Gastroesophageal sphincter (tissue), 4 donors: ENCODE data around the gene ARHGAP22. TPM values are rescaled to one million over a fixed set of nuclear protein-coding genes. Genes with fewer than 3 reads are reported as not detected.

Experiments
- ATAC-seq: fragments of 150-250 bp; one replicate; pipeline ENCODE4 v1.9.1; 2016; ENCODE audit warnings: mild to moderate bottlenecking, moderate library complexity
- H3K27ac ChIP-seq, 4 donors: fragments of 200-600 bp; sonication (generic) in 3 of 4; 1 replicate in 3 of 4; 2 replicates in 1 of 4; pipeline ENCODE4 v1.5.1; 2016 to 2019
- H3K27me3 ChIP-seq: fragments of 200-600 bp; sonication (generic); one replicate; pipeline ENCODE4 v1.5.1; 2019
- H3K36me3 ChIP-seq, 2 donors: fragments of 200-600 bp; sonication (generic); one replicate each; pipeline ENCODE4 v1.5.1; 2019; ENCODE audit warnings: control low read depth in 1 of 2
- H3K4me1 ChIP-seq, 3 donors: fragments of 200-600 bp; sonication (generic); 1 replicate in 2 of 3; 2 replicates in 1 of 3; pipeline ENCODE4 v1.5.1; 2016 to 2019; ENCODE audit warnings: control low read depth in 2 of 3
- H3K4me3 ChIP-seq, 2 donors: fragments of 200-600 bp; sonication (generic); one replicate each; pipeline ENCODE4 v1.5.1; 2019; ENCODE audit warnings: mild to moderate bottlenecking in 1 of 2, moderate library complexity in 1 of 2
- H3K9me3 ChIP-seq, 3 donors: fragments of 200-600 bp; sonication (generic); one replicate each; pipeline ENCODE4 v1.5.1; 2017 to 2019; ENCODE audit warnings: control low read depth in 2 of 3
- EP300 ChIP-seq: sonication (generic); formaldehyde crosslinking; IDR thresholded peaks from one replicate; pipeline ENCODE4 v1.6.1; 2017; ENCODE audit warnings: antibody characterized with exemption, mild to moderate bottlenecking
- POLR2A ChIP-seq, 2 donors: fragments of 450-650 bp; IDR thresholded peaks; one replicate each; pipeline ENCODE4 v1.6.1; 2017; ENCODE audit warnings: antibody characterized with exemption in 2 of 2, mild to moderate bottlenecking in 2 of 2, moderate library complexity in 1 of 2
- POLR2AphosphoS5 ChIP-seq: sonication (generic); formaldehyde crosslinking; IDR thresholded peaks from one replicate; pipeline ENCODE4 v1.6.1; 2017; ENCODE audit warnings: antibody characterized with exemption
- WGBS, 2 donors: methylation state at CpG; one replicate each; pipeline ENCODE4 v1.1.5; 2018; ENCODE audit warnings: low coverage in 1 of 2; 5-methylcytosine and 5-hydroxymethylcytosine counted together
- total RNA-seq, 4 donors: library from RNA; depleted of rRNA; stranded (reverse); fragments of >200 nt; gene quantifications; one replicate each; pipeline ENCODE4 v1.1.0, GENCODE V29; 2016
- TF ChIP-seq, protein P1 (sequence below), 4 experiments: fragments of 200-600 bp in 2 of 4; fragments of 450-650 bp in 2 of 4; sonication (generic) in 1 of 4; IDR thresholded peaks; one replicate each; pipeline ENCODE4 v1.5.1; 2017 to 2019; ENCODE audit warnings: antibody characterized with exemption in 4 of 4, mild to moderate bottlenecking in 2 of 4, moderate library complexity in 2 of 4

ARHGAP22 gene
- total RNA-seq, 4 donors from 2014 or later, result 4.2 to 5.8 (median 5.1) TPM

DNA sequence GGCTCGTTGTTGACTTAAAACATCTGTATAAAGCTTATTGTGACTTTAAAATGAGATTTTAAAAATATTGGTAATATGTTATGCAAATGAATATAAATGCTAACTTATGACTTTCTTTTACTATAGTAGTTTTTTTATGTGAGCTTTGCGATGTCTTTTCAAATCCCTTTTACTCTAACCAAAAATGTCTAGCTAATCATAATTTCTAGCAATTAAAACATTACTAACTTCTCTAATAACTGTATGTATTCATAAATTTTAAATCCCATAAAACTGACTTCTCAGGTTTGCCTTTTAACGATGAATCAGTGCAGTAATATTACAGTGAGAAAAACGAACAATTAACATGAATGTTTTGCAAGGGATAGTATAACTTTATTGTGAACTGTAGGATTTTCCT, 185.2 kb downstream of the ARHGAP22 start:
- ATAC-seq, result no peak
- no peaks in the 10 kb centered on the region for H3K36me3 ChIP-seq
- no peaks in the 10 kb centered on the region for H3K27me3 ChIP-seq
- H3K4me1 ChIP-seq, result no peaks in the 10 kb centered on the region
- no peak overlapping the region for H3K27ac ChIP-seq
- H3K9me3 ChIP-seq, result no peaks in the 10 kb centered on the region
- WGBS, 2 donors, result 88 to 98% methylated on average over 4 of the region's 4 CpGs
- no peak for TF ChIP-seq EP300
- TF ChIP-seq, protein P1, sequence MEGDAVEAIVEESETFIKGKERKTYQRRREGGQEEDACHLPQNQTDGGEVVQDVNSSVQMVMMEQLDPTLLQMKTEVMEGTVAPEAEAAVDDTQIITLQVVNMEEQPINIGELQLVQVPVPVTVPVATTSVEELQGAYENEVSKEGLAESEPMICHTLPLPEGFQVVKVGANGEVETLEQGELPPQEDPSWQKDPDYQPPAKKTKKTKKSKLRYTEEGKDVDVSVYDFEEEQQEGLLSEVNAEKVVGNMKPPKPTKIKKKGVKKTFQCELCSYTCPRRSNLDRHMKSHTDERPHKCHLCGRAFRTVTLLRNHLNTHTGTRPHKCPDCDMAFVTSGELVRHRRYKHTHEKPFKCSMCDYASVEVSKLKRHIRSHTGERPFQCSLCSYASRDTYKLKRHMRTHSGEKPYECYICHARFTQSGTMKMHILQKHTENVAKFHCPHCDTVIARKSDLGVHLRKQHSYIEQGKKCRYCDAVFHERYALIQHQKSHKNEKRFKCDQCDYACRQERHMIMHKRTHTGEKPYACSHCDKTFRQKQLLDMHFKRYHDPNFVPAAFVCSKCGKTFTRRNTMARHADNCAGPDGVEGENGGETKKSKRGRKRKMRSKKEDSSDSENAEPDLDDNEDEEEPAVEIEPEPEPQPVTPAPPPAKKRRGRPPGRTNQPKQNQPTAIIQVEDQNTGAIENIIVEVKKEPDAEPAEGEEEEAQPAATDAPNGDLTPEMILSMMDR (IDR thresholded peaks at IDR 0.05), result no peak
- H3K4me3 ChIP-seq, result no peak overlapping the region

DNA sequence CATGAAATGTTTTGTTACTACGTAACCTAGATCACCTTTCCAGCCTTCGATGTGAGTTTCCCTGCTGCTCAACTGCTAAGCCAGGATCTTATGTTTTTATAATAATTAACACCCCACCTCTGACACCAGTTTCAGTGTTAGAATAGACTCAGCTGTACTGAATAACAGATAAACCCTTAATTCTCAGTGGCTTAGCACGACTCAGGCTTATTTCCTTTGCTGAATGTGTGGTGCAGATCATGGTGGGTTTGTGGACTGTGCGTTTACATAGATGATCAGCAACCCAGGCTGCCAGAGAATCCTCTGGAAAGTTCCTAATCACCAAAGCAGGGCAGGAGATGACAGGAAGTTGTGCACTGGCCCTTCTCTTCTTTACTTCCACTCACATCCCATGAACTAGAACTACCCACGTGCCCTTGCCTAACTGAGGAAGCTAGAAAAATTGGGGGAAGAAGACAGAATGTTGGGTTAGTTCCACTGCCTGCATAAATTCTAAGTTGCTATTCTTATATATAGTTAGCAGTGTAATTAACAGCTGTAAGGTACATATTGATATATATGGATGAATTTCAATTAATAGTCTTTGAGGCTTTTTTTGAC, 186.6 kb downstream of the ARHGAP22 start:
- Histone ChIP-seq H3K27ac (no peak overlapping the region), H3K9me3 (no peaks in the 10 kb centered on the region), H3K4me1 (no peaks in the 10 kb centered on the region), H3K4me3 (no peak overlapping the region), H3K36me3 (no peaks in the 10 kb centered on the region), H3K27me3 (no peaks in the 10 kb centered on the region)
- TF ChIP-seq, protein P1 (IDR thresholded peaks at IDR 0.05), result no peak
- TF ChIP-seq POLR2A (IDR thresholded peaks at IDR 0.05) (no peak), POLR2AphosphoS5 (no peak), EP300 (no peak)
- ATAC-seq, result no peak
- 74 to 77% methylated on average over 5 of the region's 5 CpGs for WGBS, 2 donors

DNA sequence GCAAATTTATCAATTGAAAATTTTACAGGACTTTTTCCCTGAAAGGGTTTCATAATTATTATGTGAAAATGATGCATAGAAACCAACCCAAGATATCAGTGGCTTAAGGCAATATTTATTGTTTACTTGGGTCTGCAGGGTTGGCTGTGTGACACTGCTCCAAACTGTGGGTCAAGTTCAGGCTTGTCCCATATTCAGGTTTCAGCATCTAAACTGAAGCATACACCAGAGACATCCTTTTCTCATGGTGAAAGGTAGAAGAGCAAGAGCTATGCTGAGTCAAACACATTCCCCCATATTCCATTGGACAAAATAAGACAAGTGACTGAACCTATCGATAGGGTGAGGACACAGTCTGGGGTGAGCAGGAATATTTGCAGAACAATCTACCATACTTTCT, 187.5 kb downstream of the ARHGAP22 start:
- Histone ChIP-seq H3K27me3 (no peaks in the 10 kb centered on the region), H3K27ac (no peak overlapping the region), H3K4me3 (no peak overlapping the region), H3K9me3 (peaks cover 0 to 8% (median 0%) of the 10 kb centered on the region in 3 donors), H3K36me3 (peaks cover 0 to 9% of the 10 kb centered on the region in 2 donors), H3K4me1 (no peaks in the 10 kb centered on the region)
- no peak for ATAC-seq
- 88 to 100% methylated on average over 1 of the region's 1 CpG for WGBS, 2 donors
- TF ChIP-seq POLR2A (IDR thresholded peaks at IDR 0.05) (no peak), EP300 (no peak), POLR2AphosphoS5 (no peak)
- TF ChIP-seq, protein P1 (IDR thresholded peaks at IDR 0.05), result no peak

DNA sequence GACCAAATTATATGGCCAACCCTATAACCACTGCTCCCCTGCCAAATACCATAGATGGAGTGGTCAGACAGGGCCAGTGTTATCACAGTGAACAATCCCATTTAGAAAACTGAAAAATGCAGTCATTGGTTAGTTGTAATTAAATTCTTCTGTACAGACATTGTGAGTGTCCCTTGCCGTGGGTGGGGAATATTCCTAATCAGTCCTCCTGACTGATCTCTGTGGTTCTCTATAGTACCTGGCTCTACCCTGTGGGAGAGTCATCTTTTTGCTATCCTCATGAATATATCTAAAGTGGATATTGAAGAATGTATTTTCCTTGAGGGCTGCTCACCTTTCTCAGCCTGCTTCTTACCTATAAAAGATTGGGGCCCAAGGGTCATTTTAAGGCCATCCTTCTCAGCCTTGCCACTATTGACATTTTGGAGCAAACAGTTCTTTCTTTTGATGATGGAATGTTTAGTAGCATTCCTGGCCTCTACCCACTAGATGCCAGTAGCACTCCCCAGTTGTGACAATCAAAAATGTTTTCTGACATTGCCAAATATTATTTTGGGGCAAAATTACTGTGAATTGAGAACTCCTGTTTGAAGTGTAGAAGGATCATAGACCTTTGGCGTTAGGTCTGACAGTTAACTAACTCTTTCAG, 188.2 kb downstream of the ARHGAP22 start:
- no peak for ATAC-seq
- H3K27ac ChIP-seq, result no peak overlapping the region
- WGBS, 2 donors, result 90 to 95% methylated on average over 2 of the region's 2 CpGs
- TF ChIP-seq, protein P1 (IDR thresholded peaks at IDR 0.05), result no peak
- TF ChIP-seq EP300 (no peak), POLR2AphosphoS5 (no peak), POLR2A (IDR thresholded peaks at IDR 0.05) (no peak)
- no peak overlapping the region for H3K4me3 ChIP-seq
- H3K36me3 ChIP-seq, result peaks cover 0 to 16% of the 10 kb centered on the region in 2 donors
- no peaks in the 10 kb centered on the region for H3K4me1 ChIP-seq
- H3K27me3 ChIP-seq, result no peaks in the 10 kb centered on the region
- H3K9me3 ChIP-seq, result peaks cover 0 to 14% (median 0%) of the 10 kb centered on the region in 3 donors

DNA sequence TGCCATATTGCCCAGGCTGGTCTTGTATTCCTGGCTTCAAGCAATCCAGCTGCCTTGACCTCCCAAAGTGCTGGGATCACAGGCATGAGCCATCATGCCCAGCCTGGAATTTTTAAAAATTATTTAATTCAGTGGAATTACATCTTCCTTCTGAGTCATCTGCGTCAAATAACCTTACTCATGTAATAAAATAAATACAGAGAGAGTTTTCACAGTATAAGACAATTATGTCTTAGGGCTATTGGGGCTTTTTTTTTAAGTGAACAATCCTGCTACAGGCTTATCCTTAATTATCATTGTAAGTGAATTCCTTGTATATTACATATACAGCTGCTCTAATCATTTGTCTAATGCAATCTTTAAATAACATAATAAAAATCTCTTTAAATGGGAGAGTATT, 190.1 kb downstream of the ARHGAP22 start:
- Histone ChIP-seq H3K36me3 (peaks cover 0 to 35% of the 10 kb centered on the region in 2 donors), H3K9me3 (peaks cover 0 to 16% (median 0%) of the 10 kb centered on the region in 3 donors), H3K4me3 (no peak overlapping the region), H3K27me3 (no peaks in the 10 kb centered on the region), H3K27ac (no peak overlapping the region), H3K4me1 (no peaks in the 10 kb centered on the region)
- WGBS, 2 donors, result 93 to 100% methylated on average over 1 of the region's 1 CpG
- no peak for ATAC-seq
- TF ChIP-seq EP300, result no peak
- TF ChIP-seq, protein P1 (IDR thresholded peaks at IDR 0.05), result no peak
- no peak for TF ChIP-seq POLR2A (IDR thresholded peaks at IDR 0.05)
- no peak for TF ChIP-seq POLR2AphosphoS5
